SW 1271 (cell line): ENCODE results near the gene DISC1.
"Not testable (repeated sequence)": the region's sequence is repeated elsewhere in the genome, so short reads cannot be mapped to it uniquely, and the experiment has no call there.

Experiments used
- DNase-seq, 2 experiments: peaks; one replicate each; lab custom pipeline; 2025; lab: John Stamatoyannopoulos, UW

The DISC1 gene

GRCh38 chr1:231636157-231636556, 9.6 kb downstream of the DISC1 start:
- no peak for DNase-seq

- DNase-seq, result not testable (repeated sequence)
Observed at GRCh38 chr1:231636922-231637321, 10.3 kb downstream of the DISC1 start.

- DNase-seq, result no peak
Observed at GRCh38 chr1:231638647-231639046, 12.1 kb downstream of the DISC1 start.

- DNase-seq, result no peak
Observed at GRCh38 chr1:231639819-231640218, 13.2 kb downstream of the DISC1 start.

- DNase-seq, result not testable (repeated sequence)
Observed at GRCh38 chr1:231641444-231641843, 14.9 kb downstream of the DISC1 start.

GRCh38 chr1:231642061-231642460, 15.5 kb downstream of the DISC1 start:
- not testable (repeated sequence) for DNase-seq

DNA sequence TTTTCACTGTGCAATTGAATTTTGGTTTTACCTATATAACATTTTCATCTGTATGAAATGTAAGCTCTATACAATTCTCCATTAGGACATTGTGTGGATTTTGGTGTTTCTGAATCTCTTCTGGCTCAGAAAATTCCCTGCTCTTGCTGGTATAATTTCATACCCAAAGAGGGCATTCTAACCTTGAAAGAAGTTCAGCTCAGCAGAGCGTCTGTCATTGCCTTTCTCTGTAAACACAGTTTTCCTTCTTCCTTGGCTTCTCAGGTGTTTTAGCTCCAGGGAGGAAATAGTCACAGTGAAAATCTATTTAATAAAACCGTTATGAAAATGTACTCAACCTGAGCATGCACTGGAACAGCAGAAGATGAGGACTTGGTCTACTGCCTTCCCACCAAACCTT, 16.0 kb downstream of the DISC1 start:
- no peak for DNase-seq

DNA sequence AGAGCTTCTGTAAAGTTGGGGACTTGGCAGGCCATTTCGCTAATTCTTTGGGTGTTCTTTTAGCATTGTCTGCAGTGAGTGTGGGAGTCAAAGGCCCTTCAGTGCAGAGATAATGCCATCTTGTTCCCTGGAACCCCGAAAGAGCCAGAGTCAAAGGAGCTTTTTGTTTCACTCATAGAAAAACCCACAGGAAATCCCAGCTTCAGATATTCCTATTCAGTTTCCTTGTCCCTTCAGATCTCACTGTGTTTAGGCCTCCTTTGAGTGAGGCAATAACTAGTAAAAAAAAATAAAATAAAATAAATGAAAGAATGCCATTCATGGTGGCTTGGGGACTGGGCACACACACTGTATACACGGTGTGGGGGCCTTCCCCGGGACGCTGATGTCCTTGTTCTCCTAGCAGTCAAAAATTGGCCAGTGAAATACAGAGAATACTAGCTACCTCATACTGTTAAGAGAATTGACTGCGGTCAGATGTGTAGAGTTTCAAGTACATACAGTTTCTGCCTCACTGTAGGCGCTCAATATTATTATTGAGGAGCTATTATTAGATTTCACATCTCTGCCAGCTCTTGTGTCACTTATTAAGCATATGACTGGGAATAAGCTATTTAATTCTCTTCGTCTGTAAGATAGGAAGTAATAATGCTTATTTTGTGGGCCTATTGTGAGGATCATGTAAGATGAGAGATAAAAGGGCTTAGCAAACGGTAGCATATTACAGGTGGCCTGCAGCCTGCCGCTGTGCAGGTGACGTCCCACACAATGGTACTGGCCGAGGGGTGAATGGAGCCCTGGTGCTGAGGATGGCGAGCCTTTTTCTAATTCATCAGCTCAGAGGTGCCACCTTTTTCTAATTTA, 16.7 kb downstream of the DISC1 start:
- no peak for DNase-seq

DNA sequence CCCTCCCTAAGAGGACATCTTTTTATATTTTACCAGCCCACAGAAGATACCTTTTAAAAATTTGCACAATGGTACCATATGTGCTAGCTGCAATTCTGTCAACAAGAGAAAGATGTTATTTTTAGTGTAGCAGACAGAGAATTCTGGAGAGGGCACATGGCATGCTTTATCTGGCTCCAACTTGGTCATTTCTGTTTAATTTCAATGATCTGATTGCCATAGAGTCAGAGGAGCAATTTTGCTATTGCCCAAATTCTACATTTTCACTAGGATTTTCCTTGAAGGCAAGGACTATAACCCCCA, 17.3 kb downstream of the DISC1 start:
- DNase-seq, result no peak

DNA sequence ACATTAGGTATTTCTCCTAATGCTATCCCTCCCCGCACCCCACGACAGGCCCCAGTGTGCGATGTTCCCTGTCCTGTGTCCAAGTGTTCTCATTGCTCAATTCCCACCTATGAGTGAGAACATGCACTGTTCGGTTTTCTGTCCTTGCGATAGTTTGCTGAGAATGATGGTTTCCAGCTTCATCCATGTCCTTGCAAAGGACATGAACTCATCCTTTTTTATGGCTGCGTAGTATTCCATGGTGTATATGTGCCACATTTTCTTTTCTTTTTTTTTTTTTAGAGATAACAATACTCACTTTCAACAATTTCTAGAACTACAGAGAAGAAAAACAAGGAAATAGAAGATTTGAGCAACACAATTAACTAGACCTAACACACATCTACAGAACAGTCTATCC, 19.0 kb downstream of the DISC1 start:
- not testable (repeated sequence) for DNase-seq

DNA sequence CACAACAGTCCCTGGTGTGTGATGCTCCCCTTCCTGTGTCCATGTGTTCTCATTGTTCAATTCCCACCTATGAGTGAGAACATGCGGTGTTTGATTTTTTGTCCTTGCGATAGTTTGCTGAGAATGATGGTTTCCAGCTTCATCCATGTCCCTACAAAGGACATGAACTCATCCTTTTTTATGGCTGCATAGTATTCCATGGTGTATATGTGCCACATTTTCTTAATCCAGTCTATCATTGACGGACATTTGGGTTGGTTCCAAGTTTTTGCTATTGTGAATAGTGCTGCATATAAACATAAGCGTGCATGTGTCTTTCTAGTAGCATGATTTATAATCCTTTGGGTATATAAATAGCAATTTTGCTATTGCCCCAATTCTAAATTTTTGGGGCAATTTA, 19.6 kb downstream of the DISC1 start:
- DNase-seq, result not testable (repeated sequence)

DNA sequence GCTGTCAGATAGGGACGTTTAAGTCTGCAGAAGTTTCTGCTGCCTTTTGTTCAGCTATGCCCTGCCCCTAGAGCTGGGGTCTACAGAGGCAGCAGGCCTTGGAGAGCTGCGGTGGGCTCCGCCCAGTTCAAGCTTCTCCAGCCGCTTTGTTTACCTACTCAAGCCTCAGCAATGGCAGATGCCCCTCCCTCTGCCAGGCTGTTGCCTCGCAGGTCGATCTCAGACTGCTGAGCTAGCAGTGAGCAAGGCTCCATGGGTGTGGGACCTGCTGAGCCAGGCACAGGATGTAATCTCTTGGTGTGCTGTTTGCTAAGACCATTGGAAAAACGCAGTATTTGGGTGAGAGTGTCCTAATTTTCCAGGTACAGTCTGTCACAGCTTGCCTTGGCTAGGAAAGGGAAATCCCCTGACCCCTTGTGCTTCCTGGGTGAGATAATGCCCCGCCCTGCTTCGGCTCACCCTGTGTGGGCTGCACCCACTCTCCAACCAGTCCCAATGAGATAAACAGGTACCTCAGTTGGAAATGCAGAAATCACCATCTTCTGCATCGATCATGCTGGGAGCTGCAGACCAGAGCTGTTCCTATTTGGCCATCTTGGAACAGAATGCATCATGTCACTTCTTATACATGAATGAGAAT, 25.2 kb downstream of the DISC1 start:
- DNase-seq, result not testable (repeated sequence)

DNA sequence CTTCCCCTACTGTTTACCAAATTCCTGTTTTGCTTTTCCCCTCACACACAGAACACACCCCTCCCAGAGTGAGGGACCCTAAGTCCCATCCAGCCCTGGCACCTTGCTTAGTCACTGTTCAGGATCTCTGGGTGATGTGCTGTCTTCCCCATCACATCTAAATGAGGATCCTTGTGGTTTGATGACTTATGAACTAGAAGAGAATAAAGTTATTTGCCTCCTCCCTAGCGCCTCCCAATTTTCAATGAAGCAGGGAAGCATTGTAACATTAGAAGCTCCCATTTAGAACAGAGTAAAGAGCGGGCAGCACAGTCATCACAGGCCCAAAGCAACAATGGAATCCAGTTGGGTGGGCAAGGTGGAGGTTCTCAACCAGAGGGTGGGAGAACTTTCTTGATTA, 27.0 kb downstream of the DISC1 start:
- no peak for DNase-seq

GRCh38 chr1:231656741-231657140, 30.2 kb downstream of the DISC1 start:
- DNase-seq, result no peak

DNA sequence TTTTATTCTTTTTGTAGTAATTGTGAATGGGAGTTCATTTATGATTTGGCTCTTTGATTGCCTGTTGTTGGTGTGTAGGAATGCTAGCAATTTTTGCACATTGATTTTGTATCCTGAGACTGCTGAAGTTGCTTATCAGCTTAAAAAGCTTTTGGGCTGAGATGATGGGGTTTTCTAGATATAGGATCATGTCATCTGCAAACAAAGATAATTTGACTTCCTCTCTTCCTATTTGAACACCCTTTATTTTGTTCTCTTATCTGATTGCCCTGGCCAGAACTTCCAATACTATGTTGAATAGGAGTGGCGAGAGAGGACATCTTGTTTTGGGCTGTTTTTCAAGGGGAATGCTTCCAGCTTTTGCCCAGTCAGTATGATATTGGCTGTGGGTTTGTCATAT, 31.6 kb downstream of the DISC1 start:
- not testable (repeated sequence) for DNase-seq

DNA sequence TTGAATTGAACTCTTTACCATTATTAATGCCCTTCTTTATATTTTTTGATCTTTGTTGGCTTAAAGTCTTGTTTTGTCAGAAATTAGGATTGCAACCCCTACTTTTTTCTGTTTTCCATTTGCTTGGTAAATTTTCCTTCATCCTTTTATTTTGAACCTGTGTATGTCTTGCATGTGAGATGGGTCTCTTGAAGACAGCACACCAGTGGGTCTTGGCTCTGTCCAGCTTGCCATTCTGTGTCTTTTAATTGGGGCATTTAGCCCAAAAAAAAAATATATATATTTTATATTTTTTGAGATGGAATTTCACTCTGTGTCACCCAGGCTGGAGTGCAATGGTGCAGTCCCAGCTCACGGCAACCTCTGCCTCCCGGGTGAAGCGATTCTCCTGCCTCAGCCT, 33.6 kb downstream of the DISC1 start:
- no peak for DNase-seq

GRCh38 chr1:231663211-231663792, 36.7 kb downstream of the DISC1 start:
- DNase-seq, result no peak

DNA sequence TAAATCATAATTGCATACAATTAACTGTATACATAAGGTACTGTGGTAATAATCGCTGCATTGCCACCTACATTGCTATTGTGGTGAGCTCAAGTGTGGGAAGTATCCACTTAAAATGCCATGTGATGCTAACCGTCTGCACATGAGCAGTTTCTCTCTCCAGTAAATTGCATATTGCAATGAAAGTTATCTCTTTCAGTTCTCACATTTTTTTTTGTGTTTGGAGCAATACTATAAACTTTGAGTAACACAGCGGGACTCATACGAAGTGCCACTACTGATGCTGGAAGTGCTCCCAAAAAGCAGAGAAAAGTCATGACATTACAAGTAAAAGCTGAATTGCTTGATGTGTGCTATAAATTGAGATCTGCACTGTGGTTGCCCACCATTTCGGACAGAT, 38.5 kb downstream of the DISC1 start:
- no peak for DNase-seq

DNA sequence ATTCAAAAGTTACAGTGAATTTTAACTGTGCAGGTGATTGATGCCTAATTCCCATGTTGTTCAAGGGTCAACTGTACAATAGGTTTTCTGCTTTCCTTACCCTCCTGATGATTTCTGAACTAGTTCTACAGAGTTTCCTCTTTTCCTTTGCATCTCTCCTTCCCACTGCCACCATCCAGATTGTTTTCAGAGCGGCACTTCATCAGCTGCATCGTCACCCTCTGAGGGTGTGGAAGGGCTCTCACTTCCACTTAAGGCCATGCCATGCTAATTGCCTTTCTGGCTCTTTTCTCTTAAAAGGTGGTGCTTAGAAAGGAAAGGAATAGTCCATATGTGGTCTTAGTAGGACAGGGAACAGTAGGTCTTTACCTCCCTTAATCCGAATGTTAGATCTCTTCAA, 39.1 kb downstream of the DISC1 start:
- DNase-seq, result no peak

DNA sequence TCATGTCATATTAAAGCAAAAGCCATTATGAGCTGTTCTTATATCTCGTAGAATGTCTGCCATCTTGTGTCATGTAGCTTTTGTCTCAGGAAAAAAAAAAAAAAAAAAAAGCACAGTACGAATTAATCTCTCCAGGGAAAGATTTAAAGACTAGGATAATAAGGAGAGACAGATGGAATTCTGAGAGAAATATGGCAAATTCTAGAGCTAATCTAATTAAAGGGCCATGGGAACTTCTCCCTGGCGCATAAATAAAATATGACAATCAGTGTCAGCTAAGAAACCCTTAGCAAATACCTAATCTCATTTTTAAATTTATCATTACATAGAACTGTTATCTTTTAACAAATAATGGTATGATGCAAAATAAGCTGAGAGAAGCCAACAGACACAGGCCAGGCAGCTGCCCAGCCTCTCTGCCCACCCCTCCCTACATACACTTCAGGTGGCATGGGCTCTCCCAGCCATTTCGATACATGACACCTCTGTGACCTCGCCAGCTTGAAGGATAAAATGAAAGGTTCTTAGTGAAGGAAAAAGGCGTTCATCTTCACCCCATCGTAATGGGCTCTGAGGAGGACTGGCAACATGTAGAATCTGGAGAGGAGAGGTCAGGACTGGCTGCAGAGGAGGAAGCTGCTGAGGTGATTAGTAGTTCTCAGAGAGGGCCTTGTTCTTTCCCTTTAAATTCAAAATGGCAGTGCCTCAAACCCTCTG, 39.8 kb downstream of the DISC1 start:
- no peak for DNase-seq

DNA sequence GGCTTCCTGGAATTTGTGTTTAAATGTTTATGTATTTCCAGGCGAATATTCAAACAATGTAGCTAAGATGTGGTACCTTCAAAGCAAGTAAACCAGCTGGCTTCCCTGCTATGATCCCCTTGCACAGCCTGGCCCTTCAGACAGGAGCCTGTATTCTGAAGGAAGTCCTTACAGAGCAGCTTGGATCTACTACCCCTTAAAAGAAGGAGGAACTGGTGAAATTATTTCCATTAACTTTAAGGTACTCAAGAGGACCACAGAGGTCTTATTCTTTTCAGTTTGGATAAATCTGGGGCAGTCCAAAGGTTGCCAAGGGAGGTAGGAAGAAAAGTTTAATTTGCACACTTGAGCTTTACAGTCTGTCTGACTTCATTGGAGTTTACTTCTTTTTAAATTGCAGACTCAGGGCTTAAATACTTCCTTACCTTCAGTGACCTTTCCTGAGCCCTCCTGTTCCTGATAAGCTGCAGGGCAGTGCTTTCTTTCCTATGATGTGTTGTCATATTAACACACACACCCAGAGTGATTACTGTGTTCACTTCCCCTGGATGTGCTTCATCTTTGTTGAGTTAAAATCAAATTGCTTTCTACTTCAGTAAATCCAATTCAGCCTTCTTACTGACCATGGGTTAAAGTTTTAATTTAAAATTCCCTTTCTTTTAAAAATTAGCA, 40.5 kb downstream of the DISC1 start:
- no peak for DNase-seq

- no peak for DNase-seq
Observed at GRCh38 chr1:231667896-231668506, 41.4 kb downstream of the DISC1 start.
